ENCODE results near the gene RETREG3.
"Not testable (repeated sequence)": the region's sequence is repeated elsewhere in the genome, so short reads cannot be mapped to it uniquely, and the experiment has no call there.

The RETREG3 gene, protein sequence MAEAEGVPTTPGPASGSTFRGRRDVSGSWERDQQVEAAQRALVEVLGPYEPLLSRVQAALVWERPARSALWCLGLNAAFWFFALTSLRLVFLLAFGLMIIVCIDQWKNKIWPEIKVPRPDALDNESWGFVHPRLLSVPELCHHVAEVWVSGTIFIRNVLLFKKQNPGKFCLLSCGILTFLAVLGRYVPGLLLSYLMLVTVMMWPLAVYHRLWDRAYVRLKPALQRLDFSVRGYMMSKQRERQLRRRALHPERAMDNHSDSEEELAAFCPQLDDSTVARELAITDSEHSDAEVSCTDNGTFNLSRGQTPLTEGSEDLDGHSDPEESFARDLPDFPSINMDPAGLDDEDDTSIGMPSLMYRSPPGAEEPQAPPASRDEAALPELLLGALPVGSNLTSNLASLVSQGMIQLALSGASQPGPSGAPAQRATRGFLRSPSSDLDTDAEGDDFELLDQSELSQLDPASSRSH

DNA sequence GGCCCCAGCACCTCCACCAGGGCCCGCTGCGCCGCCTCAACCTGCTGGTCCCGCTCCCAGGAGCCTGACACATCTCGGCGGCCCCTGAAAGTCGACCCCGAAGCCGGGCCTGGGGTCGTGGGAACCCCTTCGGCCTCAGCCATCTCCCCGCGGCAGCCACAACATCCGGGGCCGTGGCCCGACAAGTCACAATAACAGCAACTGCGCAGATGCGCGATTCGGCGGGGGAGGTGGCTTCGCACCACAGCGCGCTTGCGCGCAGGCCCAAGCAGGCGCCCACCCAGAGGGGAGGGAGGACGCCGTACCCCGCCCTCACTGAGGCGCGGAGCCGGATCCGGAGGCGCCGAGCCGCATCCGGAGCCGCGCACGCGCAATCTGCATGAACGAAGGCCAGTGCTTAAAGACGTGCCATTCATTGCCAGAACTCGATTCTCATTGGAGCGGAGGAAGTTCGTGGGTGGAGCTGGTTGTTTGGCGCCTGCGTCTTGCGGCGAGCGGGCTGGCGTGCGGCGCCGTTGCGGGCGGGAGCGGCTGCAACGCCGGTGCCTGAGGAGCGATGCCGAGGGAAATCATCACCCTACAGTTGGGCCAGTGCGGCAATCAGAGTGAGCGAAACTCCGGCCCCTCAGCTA, at the start of gene RETREG3, which contains the start of gene TUBG1:
RETREG3 (minus strand) TSS at position 193 of the 632 bp plus-strand sequence; CDS start at position 143, 50 bp downstream.
TUBG1 (plus strand) TSS at position 502 of the 632 bp plus-strand sequence; CDS start at position 557, 55 bp downstream.
- DNase-seq (ENCODE audit: low spot score), result peak; percentile 100

DNA sequence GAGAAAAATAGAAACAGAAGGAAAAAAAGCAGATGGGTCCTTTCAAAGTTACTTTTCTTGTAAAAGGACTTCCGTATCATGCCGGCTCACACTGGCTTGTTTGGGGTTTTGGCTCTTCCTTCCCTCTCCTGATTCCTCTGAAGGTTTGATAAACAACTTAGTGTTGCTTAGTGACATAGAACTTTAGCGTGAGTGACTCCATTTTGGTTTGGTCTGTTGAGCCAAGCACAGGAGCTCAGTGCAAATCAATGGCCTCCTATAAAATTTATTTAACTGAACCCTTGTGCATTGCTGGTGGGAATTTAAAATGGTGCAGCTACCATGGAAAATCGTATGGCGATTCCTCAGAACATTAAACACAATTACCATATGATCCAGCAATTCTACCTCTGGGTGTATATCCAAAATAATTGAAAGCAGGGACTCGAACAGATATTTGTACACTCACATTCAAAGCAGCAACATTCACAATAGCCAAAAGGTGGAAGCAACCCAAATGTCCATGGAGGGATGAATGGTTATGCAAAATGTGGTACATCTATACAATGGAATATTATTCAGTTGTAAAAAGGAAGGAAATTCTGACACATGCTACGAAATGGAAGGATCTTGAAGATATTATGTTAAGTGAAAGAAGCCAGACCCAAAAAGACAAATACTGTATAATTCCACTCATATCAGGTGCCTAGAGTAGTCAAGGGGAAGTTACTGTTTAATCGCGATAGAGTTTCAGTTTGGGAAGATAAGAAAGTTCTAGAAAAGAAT, 48.8 kb upstream of the RETREG3 start:
- DNase-seq (ENCODE audit: low spot score), result no peak

DNA sequence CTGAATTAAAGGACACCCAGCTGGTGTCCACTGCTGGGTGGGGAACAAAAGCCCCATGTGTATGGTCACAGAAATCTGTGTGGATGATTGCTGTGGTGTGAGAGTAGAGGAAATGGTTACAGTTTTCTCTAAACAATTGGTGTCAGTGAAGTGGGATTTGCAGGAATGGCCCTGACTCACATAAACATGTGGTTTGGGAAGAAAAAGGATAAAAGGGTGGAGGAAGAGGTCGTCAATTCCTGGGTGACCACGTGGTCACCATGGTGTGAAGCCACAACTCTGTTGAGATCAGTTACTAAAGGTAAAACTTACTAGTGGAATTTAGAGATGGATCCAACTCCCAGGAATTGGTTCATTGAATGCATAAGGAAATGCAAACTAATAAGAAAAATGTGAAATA, 46.4 kb upstream of the RETREG3 start:
- DNase-seq (ENCODE audit: low spot score), result no peak

DNA sequence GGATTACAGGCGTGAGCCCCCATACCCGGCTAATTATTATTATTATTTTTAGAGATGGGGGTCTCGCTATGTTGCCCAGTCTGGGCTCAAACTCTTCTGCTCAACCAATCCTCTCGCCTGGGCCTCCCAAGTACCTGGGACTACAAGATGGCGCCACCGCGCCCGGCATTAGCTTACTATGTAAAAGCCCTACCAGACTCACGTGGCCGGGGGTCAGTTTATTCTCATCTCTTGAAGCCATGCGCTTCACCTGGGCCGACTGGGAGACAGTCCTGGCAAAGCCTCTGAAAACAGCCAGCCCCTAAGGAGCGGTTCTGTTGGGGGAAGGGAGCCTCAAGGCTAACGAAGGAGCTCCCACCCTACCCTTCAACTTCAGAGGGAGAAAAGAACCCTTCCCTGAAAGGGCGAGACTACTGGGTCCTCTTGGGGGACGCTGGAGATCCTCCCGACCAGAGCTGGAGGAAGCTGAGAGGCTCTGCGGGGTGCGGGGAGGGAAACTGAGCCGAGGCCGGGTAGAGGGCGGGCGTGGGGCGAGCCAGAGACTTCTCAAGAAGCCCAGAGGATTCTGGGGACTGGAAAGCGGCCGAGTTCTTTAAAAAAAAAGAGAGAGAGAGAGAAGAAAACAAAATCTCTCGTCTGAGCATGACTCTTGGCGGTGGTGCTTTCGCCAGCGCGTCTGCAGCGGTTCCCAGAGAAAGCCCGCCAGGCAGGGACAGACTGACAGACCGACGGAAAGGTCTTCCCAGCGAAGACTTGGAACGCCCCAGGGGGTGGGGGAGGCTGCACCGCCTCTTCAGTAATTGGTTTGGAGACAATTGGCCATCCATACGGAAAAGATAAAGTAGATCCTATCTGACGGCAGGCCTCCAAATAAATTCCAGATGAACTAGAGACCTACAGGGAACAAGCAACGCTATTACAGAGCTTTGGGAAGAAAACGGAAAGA, 44.3 kb upstream of the RETREG3 start:
- DNase-seq (ENCODE audit: low spot score), result no peak

DNA sequence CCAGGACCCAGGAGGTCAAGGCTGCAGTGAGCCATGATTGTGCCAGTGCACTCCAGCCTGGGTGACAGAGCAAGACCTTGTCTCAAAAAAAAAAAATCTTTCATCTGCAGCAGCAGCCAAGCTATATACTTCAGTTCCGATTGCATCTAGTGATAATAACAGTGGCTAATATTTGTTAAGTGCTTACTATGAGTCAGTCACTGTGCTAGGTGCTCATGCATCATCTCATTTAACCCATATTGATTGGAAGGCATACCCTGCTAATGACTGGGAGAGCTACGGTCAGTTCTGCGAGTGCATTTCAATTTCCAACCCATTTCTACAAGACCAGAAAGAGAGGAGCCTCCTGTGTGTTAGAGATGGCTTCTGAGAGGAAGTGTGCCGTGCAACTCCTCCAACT, 42.2 kb upstream of the RETREG3 start:
- DNase-seq (ENCODE audit: low spot score), result no peak

DNA sequence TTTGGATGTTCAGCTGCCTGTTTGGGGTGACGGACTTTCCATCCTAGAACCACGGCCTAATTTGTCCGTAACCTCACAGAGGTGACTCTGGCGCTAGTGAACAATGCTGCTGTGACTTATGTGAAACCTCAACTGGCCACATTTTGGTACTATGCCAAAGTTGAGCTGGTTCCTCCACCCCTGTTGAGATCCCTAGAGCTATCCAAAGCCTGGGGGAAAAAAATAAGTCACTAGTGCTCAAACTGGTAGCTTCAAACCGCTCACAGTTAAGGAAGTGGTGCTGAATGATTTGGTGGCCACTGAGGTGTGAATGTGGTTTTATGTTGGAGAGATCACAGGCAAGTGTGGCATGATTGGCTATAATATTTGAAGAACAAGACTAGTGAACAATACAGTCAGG, 38.6 kb upstream of the RETREG3 start:
- DNase-seq (ENCODE audit: low spot score), result no peak

DNA sequence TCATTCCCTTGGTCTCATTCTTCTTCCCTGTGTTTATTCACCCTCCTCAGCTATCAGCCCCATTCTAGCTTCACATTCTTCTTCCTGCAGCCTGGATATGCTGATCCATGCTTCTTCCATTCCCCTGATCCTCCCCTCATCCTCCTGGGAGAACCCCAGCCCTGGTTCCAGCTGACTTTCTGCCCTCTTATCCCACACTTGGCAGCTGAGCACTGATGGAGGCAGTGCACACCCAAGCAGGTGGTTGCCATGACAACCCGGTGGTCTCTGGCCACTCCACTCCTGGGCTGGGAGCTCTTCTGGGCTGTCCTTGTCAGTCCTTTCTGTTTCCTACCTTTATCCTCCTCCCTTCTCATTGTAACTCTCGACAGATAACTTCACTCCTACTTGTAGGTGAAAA, 33.2 kb upstream of the RETREG3 start:
- DNase-seq (ENCODE audit: low spot score), result peak; percentile 33

DNA sequence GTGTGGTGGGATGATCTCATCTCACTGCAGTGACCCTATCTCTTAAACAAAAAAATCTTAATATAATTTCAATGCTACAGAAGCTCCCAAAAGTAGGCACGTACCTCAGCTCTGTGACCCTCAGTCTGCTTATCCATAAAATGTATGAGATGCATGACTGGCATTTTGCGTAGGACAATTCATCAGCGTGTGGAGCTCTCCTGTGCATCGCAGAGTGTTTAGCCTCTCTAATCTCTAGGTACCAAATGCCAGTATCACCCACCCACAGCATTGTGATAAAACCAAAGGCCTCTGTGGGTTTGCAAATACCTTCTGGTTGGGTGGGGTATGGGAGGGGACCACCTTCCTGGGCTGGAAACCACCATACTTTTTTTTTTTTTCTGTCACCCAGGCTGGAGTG, 30.9 kb upstream of the RETREG3 start:
- DNase-seq (ENCODE audit: low spot score), result peak; percentile 25

DNA sequence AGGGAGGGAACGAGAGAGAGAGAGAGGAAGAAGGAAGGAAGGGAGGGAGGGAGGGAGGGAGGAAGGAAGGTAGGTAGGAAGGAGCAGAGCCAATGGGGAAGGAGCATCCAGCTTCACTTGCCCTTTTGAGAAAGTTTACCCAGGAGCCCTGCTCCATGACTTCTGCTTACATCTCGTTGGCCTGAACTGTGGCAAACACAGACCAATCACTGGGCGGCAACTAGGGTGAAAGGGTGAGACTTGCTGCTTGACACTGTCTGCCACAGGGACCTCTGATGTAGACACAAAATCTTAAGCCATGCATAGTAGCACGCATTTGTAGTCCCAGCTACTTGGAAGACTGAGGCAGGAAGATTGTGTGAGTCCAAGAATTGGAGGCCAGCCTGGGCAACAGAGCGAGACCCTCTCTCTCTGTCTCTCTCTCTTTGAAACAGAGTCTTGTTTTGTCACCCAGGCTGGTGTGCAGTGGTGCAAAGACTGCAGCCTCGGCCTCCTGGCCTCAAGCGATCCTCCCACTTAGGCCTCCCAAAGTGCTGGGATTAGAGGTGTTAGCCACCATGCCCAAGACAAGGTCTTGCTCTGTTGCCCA, 30.4 kb upstream of the RETREG3 start:
- peak; percentile 30 for DNase-seq (ENCODE audit: low spot score)

DNA sequence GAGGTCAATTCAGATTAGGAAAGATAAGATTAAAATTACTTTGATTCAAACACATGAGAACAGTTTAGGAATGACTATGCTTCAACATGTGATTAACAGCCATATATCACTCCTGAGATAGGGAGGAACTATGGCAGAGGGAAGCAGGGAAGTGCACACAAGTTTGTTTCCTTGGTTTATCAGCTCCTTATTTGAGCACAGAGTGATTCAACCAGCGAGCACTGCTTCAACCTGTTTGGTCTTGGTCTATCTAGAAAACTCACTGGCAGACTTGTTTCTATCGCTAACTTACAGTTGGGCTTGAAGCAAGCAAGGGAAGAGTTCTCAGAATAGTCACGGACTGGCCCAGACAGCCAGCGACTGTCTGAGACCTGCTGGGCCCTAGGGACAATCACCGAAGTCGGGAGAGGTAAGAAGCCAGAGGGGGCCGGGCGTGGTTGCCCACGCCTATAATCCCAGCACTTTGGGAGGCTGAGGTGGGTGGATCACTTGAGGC, 23.8 kb upstream of the RETREG3 start:
- no peak for DNase-seq (ENCODE audit: low spot score)

DNA sequence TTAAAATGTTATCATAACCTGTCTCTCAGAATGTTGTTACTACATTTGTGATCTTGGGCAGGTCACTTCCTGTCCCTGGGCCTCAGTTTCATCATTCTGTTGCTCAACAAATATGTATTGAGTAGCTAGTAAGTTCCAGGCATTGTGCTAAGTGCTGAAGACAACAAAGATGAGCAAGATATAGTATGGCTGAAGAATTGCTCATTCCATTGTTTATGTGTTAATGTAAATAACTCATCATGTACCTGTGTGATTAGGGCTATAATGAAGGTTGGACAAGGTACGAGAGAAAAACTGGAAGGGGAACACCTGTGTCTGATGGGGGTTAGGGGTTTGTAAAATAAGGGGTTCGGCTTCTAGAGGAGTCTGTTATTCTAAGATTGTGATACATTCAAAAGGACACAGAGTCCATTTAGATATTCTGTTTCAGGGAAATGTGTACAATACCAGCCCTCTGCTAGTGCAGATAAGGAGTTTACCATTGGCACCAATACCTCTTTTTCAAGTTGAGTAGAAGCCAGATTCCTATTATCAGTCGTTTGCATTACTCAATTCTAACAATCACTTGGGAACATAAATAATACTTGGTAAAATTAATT, 20.3 kb upstream of the RETREG3 start:
- DNase-seq (ENCODE audit: low spot score), result no peak

DNA sequence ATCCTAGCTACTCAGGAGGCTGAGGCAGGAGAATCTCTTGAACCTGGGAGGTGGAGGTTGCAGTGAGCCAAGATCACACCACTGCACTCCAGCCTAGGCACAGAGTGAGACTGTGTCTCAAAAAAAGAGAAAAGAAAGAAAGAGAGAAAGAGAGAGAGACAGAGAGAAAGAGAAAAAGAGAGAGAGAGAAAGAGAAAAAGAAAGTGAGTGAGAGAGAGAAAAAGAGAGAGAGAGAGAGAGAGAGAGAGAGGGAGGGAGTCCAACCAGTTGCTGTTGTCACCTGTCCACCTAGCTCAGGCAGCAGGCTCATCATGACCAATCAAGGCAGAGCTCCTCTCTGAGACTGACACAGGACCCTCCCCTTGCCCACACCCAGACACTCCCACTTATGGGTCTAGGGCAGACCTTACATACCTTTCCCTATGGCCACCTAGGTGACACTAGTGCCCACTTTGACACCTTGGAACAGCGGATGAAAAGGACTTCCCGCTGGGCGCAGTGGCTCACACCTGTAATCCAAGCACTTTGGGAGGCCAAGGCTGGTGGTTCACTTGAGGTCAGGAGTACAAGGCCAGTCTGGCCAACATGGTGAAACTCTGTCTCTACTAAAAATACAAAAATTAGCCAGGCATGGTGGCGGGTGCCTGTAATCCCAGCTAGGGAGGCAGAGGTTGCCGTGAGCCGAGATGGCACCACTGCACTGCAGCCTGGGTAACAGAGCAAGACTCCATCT, 18.0 kb upstream of the RETREG3 start:
- DNase-seq (ENCODE audit: low spot score), result not testable (repeated sequence)

DNA sequence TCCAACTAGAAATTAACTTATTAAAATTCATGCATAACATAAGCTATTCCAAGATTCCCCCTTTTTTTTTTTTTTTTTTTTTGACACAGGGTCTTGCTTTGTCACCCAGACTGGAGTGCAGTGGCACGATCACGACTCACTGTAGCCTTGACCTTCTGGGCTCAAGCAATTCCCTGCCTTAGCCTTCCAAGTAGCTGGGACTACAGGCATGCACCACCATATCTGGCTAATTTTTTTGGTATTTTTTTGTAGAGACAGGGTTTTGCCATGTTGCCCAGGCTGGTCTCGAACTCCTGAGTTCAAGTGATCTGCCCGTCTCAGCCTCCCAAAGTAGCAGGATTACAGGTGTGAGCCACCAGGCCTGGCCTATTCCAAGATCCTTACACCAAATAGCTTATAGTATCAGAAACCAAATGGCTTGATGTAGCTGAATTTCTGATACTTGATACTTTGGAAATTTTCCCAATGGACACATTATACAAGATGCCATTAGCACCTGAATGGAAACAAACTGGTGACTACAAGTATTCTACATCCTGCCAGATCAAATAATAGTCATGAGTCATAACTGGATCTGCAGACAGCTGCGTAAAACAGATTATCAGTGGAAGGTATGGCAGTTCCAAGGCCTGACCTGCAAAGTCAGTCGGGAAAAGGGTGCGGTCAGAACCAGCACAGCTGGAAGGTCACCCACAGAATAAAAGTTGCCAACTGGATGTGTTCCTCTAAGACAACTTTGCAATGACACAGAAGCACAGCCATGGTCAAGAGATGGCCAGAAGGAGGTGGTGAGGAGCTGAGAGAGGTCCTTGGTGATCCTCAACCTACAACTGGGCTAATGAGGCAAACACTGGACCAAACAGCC, 14.8 kb upstream of the RETREG3 start:
- no peak for DNase-seq (ENCODE audit: low spot score)

DNA sequence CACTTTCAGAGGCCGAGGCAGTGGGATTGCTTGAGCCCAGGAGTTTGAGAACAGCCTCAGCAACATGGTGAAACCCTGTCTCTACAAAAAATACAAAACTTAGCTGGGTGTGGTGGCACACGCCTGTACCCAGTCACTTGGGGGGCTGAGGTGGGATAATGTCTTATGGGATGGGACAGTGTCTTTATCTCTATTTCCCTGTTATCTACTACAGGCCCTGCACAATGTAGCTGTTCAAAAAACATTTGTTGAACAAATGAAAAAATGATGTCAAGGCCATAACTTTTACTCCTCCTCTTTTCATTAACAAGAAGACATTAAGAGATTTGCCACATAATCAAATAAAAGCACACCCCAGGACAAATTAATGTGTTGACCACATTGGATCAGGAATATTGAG, 14.1 kb upstream of the RETREG3 start:
- DNase-seq (ENCODE audit: low spot score), result no peak

DNA sequence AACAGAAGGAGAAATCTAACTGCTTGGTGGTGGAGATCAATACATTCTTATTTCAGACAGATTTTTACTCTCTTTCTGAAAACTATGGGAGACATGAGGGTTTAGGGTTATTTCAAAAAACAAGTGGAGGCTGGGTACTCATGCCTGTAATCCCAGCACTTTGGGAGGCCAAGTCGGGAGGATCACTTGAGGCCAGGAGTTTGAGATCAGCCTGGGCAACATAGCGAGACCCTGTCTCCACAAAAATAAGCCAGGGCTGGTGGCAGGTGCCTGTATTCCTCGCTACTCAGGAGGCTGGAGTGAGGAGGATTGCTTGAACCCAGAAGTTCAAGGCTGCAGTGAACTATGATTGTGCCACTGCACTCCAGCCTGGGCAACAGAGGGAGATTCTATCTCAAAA, 12.8 kb upstream of the RETREG3 start:
- not testable (repeated sequence) for DNase-seq (ENCODE audit: low spot score)

DNA sequence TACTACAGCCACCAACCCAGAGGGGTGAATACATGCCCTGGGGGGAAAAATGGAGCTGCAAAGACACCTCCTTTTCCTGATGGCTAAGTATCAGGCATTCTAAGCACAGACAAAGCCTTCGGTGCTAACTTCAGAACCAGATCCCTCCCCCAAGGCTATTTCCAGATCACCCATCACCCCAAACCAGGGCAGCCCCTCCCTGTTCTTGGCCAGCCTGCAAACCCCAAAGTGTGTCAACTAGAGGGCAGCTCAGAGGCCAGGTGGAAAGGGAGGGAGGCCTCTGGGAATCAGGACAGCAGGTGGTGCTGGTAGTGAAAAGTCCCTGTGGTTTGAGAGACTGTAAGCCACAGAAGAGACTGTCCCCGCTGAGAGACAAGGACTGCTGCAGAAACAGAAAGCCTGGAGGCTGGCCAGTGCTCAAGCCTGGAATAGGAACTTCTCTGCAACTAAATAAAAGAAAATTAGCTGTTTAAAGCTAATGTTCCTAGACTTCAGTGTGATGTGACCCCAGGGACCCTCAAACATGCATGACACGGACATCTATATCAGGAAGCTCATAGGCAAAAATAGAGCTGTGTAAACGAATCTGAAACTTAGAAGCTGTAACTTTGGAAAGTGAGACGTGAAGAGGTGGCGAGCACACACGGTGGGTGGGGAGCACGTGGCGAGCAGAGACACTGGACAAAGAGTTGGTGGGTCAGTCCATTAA, 9.4 kb upstream of the RETREG3 start:
- DNase-seq (ENCODE audit: low spot score), result no peak

DNA sequence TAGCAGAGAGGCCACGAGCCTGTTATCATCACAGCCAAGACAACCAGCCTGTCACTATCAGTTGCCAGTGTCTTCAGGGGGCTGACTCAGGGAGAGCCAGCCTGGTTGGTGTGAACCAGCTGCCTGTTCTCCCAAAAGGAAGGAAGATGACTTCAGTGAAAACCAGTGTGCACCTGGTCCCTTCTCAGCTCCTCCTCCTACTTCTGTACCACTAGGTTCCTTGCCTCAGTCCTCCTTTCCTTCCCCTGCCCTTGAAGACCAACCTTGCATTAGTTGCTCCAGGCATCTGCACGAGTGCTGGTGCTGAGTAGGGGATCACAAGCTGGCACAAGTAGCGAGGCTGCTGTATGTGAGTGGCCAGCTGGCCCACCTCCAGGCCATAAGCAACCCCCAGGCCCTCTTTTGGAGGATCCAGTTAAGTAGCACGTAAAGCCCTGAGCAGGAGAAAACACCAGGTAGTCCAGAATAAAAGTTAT, 8.8 kb upstream of the RETREG3 start:
- no peak for DNase-seq (ENCODE audit: low spot score)

DNA sequence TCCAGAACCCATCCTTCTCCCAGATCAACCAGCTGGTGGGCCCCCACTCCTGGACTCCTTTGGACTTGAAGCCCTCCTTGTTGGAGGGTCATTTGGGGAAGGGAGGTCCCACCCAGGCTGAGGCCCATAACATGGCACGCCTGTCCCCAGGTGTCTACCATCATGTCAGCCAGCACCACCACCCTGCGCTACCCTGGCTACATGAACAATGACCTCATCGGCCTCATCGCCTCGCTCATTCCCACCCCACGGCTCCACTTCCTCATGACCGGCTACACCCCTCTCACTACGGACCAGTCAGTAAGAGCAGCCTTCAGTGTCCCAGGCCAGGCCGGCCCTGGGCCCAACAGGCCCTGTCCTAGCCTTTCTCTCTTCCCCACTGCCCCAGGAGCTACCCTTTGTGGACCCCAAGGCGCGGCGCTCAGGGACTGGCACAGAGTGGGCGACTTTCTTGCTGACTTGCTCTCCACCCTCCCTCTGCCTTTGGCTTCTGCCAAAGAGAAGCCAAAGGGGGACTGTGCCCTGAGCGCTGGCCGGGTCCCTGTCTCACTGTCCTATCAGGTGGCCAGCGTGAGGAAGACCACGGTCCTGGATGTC, 4.6 kb upstream of the RETREG3 start:
- DNase-seq (ENCODE audit: low spot score), result no peak
